Parathyroid adenoma (tissue), 2 donors: ENCODE measurements around the gene BAK1.

ENCODE experiments used
- H2AFZ ChIP-seq: fragments of 300-600 bp; sonication (generic); one replicate; pipeline ENCODE4 v1.7.0; 2017; ENCODE audit warnings: antibody characterized with exemption, mild to moderate bottlenecking
- H3K27ac ChIP-seq: fragments of 300-600 bp; sonication (generic); one replicate; pipeline ENCODE4 v1.7.0; 2017
- H3K27me3 ChIP-seq: fragments of 300-600 bp; sonication (generic); one replicate; pipeline ENCODE4 v1.7.0; 2017; ENCODE audit warnings: low read length; ENCODE audit not compliant: control insufficient read depth, insufficient read depth
- H3K36me3 ChIP-seq: fragments of 300-600 bp; sonication (generic); one replicate; pipeline ENCODE4 v1.7.0; 2017; ENCODE audit warnings: low read length; ENCODE audit not compliant: control insufficient read depth, insufficient read depth
- H3K4me1 ChIP-seq: fragments of 300-600 bp; sonication (generic); one replicate; pipeline ENCODE4 v1.7.0; 2017; ENCODE audit warnings: control low read depth
- H3K4me2 ChIP-seq: fragments of 300-600 bp; sonication (generic); one replicate; pipeline ENCODE4 v1.7.0; 2017; ENCODE audit warnings: low read length
- H3K4me3 ChIP-seq: fragments of 300-600 bp; sonication (generic); one replicate; pipeline ENCODE4 v1.7.0; 2017; ENCODE audit warnings: low read depth, low read length
- H3K79me2 ChIP-seq: fragments of 300-600 bp; sonication (generic); one replicate; pipeline ENCODE4 v1.7.0; 2017; ENCODE audit warnings: control low read depth
- H3K9ac ChIP-seq: fragments of 300-600 bp; sonication (generic); one replicate; pipeline ENCODE4 v1.7.0; 2017; ENCODE audit warnings: mild to moderate bottlenecking
- H3K9me3 ChIP-seq: fragments of 300-600 bp; sonication (generic); one replicate; pipeline ENCODE4 v1.7.0; 2017; ENCODE audit warnings: low read length; ENCODE audit not compliant: control insufficient read depth
- CTCF ChIP-seq: fragments of 300-600 bp; sonication (generic); IDR thresholded peaks from one replicate; pipeline ENCODE4 v1.7.0; 2017; ENCODE audit warnings: antibody characterized with exemption, mild to moderate bottlenecking
- donor health status: primary hyperparathyroidism.

The BAK1 gene

GRCh38 chr6:33604941-33605854 is 25.1 kb upstream of the BAK1 start:
- Histone ChIP-seq H2AFZ (no peak overlapping the region), H3K9ac (no peak overlapping the region), H3K79me2 (no peaks in the 10 kb centered on the region), H3K27ac (no peak overlapping the region), H3K4me3 (no peak overlapping the region), H3K36me3 (no peaks in the 10 kb centered on the region), H3K4me1 (no peaks in the 10 kb centered on the region), H3K27me3 (no peaks in the 10 kb centered on the region), H3K4me2 (no peak overlapping the region), H3K9me3 (no peaks in the 10 kb centered on the region)
- no peak for TF ChIP-seq CTCF

GRCh38 chr6:33602180-33602579 is 22.1 kb upstream of the BAK1 start:
- Histone ChIP-seq H3K9me3 (no peaks in the 10 kb centered on the region), H3K4me1 (no peaks in the 10 kb centered on the region), H3K36me3 (no peaks in the 10 kb centered on the region), H3K4me2 (no peak overlapping the region), H3K27ac (no peak overlapping the region), H2AFZ (no peak overlapping the region), H3K4me3 (no peak overlapping the region), H3K79me2 (no peaks in the 10 kb centered on the region), H3K9ac (no peak overlapping the region), H3K27me3 (no peaks in the 10 kb centered on the region)
- TF ChIP-seq CTCF = no peak

- TF ChIP-seq CTCF = no peak
- H3K9me3 ChIP-seq = no peaks in the 10 kb centered on the region
- no peaks in the 10 kb centered on the region for H3K79me2 ChIP-seq
- H3K4me3 ChIP-seq = no peak overlapping the region
- H3K27me3 ChIP-seq = no peaks in the 10 kb centered on the region
- no peak overlapping the region for H3K9ac ChIP-seq
- H3K4me1 ChIP-seq = no peaks in the 10 kb centered on the region
- H3K36me3 ChIP-seq = no peaks in the 10 kb centered on the region
- H3K27ac ChIP-seq = no peak overlapping the region
- no peak overlapping the region for H2AFZ ChIP-seq
- no peak overlapping the region for H3K4me2 ChIP-seq
Observed at GRCh38 chr6:33600761-33601160, 20.7 kb upstream of the BAK1 start.

GRCh38 chr6:33599413-33599938 is 19.4 kb upstream of the BAK1 start:
- no peak overlapping the region for H3K27ac ChIP-seq

More at GRCh38 chr6:33599413-33599938, 19.4 kb upstream of the BAK1 start:
- Histone ChIP-seq H2AFZ (no peak overlapping the region), H3K4me3 (no peak overlapping the region), H3K27me3 (no peaks in the 10 kb centered on the region), H3K4me2 (no peak overlapping the region), H3K9ac (no peak overlapping the region), H3K36me3 (no peaks in the 10 kb centered on the region), H3K79me2 (no peaks in the 10 kb centered on the region), H3K9me3 (no peaks in the 10 kb centered on the region), H3K4me1 (no peaks in the 10 kb centered on the region)
- TF ChIP-seq CTCF = no peak
